Activated CD4-positive, alpha-beta T cell treated with anti-CD3 and anti-CD28 coated beads, Interleukin-2, amount 50 U/mL, for 16 hours (primary cell): ENCODE measurements around the gene CDH26.

ENCODE experiments used
- DNase-seq: peaks from one replicate; pipeline ENCODE4 v3.0.0-alpha.2; 2020

Gene CDH26

GRCh38 chr20:59958123-59958522 lies at the start of gene CDH26:
CDH26 (plus strand) TSS chr20:59958423; CDS start chr20:59958727, 304 bp downstream.
- no peak for DNase-seq

- DNase-seq = no peak
Measured at GRCh38 chr20:59908855-59909254, 49.4 kb upstream of the CDH26 start.

- no peak for DNase-seq
Measured at GRCh38 chr20:59911041-59911440, 47.2 kb upstream of the CDH26 start.

- DNase-seq = no peak
Measured at GRCh38 chr20:59912609-59913008, 45.6 kb upstream of the CDH26 start.

- DNase-seq = no peak
Measured at GRCh38 chr20:59920944-59921343, 37.3 kb upstream of the CDH26 start.

- DNase-seq = no peak
Measured at GRCh38 chr20:59923514-59923913, 34.7 kb upstream of the CDH26 start.

GRCh38 chr20:59925359-59925758 lies 32.9 kb upstream of the CDH26 start:
- no peak for DNase-seq

GRCh38 chr20:59925899-59926298 lies 32.3 kb upstream of the CDH26 start:
- DNase-seq = no peak

- DNase-seq = no peak
Measured at GRCh38 chr20:59931511-59932312, 26.5 kb upstream of the CDH26 start.

GRCh38 chr20:59932616-59933295 lies 25.5 kb upstream of the CDH26 start:
- no peak for DNase-seq

GRCh38 chr20:59933296-59933848 lies 24.9 kb upstream of the CDH26 start, which contains the start of gene SYCP2:
SYCP2 (minus strand) TSS chr20:59933637; CDS start chr20:59922413, 11,224 bp downstream.
- peak; percentile 42 for DNase-seq

- DNase-seq = peak; percentile 79
Measured at GRCh38 chr20:59933849-59934585, 24.2 kb upstream of the CDH26 start.

- no peak for DNase-seq
Measured at GRCh38 chr20:59935457-59936185, 22.6 kb upstream of the CDH26 start.

GRCh38 chr20:59936409-59936808 lies 21.8 kb upstream of the CDH26 start:
- DNase-seq = no peak

- DNase-seq = no peak
Measured at GRCh38 chr20:59937150-59937549, 21.1 kb upstream of the CDH26 start.

GRCh38 chr20:59938221-59938620 lies 20.0 kb upstream of the CDH26 start:
- no peak for DNase-seq

- no peak for DNase-seq
Measured at GRCh38 chr20:59938696-59939051, 19.5 kb upstream of the CDH26 start.

GRCh38 chr20:59939052-59939878 lies 19.0 kb upstream of the CDH26 start:
- no peak for DNase-seq

GRCh38 chr20:59939879-59940128 lies 18.4 kb upstream of the CDH26 start:
- no peak for DNase-seq

GRCh38 chr20:59940129-59940955 lies 17.9 kb upstream of the CDH26 start, which contains the start of the genes FAM217B and PPP1R3D:
FAM217B (plus strand) TSS chr20:59940389; CDS start chr20:59943944, 3,555 bp downstream.
PPP1R3D (minus strand) TSS chr20:59940305; CDS start chr20:59939931, 374 bp downstream.
- DNase-seq = peak; percentile 95

GRCh38 chr20:59940956-59941294 lies 17.3 kb upstream of the CDH26 start:
- DNase-seq = no peak
